Cardiac fibroblast (primary cell): ENCODE measurements around the gene HELZ2.

Source experiments
- DNase-seq, 2 donors: peaks; one replicate each; pipeline versions ENCODE4 v3.0.0 to v3.0.0-alpha.2; 2010; ENCODE audit warnings: low read depth in 2 of 2
- H3K4me3 ChIP-seq, 2 donors: replicated peaks in 1 of 2; 1 replicate in 1 of 2; 2 replicates in 1 of 2; pipeline ENCODE4 v1.5.1; 2011; ENCODE audit warnings: low read depth in 2 of 2, low read length in 2 of 2, mild to moderate bottlenecking in 2 of 2, moderate library complexity in 1 of 2
- TF ChIP-seq, protein P1 (sequence below): IDR thresholded peaks from one replicate; pipeline ENCODE4 v1.5.1; 2011; ENCODE audit warnings: low read depth, mild to moderate bottlenecking, low read length, inconsistent platforms

HELZ2 gene

DNA sequence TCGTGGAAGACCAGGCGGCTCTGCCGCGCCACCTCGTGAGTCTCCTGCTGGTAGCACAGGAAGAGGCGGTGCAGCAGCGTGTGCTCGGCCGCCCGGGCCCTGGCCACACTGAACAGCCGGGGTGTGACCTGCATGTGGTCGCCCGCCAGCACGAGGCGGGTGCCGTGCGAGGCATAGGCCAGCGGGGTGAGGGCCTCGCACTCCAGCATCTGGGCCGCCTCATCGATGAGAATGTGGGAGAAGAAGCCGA is 7.0 kb downstream of the HELZ2 start:
- H3K4me3 ChIP-seq: no peak overlapping the region
- TF ChIP-seq, protein P1, sequence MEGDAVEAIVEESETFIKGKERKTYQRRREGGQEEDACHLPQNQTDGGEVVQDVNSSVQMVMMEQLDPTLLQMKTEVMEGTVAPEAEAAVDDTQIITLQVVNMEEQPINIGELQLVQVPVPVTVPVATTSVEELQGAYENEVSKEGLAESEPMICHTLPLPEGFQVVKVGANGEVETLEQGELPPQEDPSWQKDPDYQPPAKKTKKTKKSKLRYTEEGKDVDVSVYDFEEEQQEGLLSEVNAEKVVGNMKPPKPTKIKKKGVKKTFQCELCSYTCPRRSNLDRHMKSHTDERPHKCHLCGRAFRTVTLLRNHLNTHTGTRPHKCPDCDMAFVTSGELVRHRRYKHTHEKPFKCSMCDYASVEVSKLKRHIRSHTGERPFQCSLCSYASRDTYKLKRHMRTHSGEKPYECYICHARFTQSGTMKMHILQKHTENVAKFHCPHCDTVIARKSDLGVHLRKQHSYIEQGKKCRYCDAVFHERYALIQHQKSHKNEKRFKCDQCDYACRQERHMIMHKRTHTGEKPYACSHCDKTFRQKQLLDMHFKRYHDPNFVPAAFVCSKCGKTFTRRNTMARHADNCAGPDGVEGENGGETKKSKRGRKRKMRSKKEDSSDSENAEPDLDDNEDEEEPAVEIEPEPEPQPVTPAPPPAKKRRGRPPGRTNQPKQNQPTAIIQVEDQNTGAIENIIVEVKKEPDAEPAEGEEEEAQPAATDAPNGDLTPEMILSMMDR: no peak
- DNase-seq: no peak

DNA sequence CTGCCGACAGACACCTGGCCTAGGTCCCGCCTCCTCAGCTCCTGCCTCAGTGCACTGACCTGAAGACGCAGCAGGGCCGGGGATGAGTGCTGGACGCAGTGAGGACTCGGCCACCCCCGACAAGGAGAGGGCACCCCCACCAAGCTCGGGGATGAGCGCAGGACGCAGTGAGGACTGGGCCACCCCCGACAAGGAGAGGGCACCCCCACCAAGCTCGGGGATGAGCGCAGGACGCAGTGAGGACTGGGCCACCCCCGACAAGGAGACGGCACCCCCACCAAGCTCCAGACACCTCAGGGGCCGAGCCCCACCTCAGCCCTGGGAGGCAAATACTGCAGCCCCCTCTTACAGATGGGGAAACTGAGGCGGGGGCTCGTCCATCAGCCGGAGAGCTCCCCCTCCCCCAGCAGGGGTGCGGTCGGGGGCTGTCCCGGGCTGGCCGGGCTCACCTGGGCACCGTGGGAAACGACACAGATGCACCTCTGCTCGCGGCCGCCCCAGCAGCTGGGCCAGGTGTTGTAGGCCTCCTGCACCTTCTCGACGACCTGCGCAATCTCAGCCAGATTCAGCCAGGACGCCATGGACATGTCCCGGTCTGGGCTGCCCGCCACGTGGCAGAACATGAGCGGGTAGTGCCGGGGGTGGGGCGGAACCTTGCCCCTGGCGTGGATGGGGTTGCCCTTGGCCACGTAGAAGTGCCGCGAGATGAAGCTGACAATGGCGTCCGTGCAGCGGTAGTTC is 7.5 kb downstream of the HELZ2 start:
- H3K4me3 ChIP-seq: no peak overlapping the region
- TF ChIP-seq, protein P1: no peak
- no peak for DNase-seq

GRCh38 chr20:63565699-63566335 is 8.2 kb downstream of the HELZ2 start:
- no peak overlapping the region for H3K4me3 ChIP-seq
- no peak for DNase-seq
- TF ChIP-seq, protein P1: no peak

GRCh38 chr20:63565021-63565698 is 8.9 kb downstream of the HELZ2 start:
- no peak overlapping the region for H3K4me3 ChIP-seq
- DNase-seq: no peak
- TF ChIP-seq, protein P1: no peak

GRCh38 chr20:63564036-63564810 is 9.8 kb downstream of the HELZ2 start:
- H3K4me3 ChIP-seq: no peak overlapping the region
- no peak for DNase-seq
- TF ChIP-seq, protein P1: no peak

- DNase-seq: no peak
- TF ChIP-seq, protein P1: no peak
Observed at GRCh38 chr20:63563225-63563935, 10.7 kb downstream of the HELZ2 start.

More at GRCh38 chr20:63563225-63563935, 10.7 kb downstream of the HELZ2 start:
- no peak overlapping the region for H3K4me3 ChIP-seq
